Psoas muscle (tissue), 8 donors: ENCODE measurements around the gene EGLN2. TPM values are rescaled to one million over a fixed set of nuclear protein-coding genes. Genes with fewer than 3 reads are reported as not detected.
A peak's percentile ranks its signal among the peaks of the same experiment; 100 is the strongest.

Experiments
- ATAC-seq, 4 donors: fragments of 200-7000 bp; cut with Tn5 transposase; one replicate each; pipeline ENCODE4 v1.9.1; 2020; ENCODE audit warnings: moderate library complexity in 3 of 4, mild to moderate bottlenecking in 2 of 4
- DNase-seq, 2 donors: peaks; one replicate each; pipeline ENCODE4 v3.0.0-alpha.2; 2020
- H3K27ac ChIP-seq: fragments of 200-600 bp; one replicate; pipeline ENCODE4 v1.8.0; 2022
- H3K27me3 ChIP-seq, 3 donors: fragments of 200-600 bp in 1 of 3; one replicate each; pipeline versions ENCODE4 v1.6.1 to v1.8.0; 2013 to 2022; ENCODE audit warnings: low read length in 2 of 3, mild to moderate bottlenecking in 2 of 3, moderate library complexity in 1 of 3; ENCODE audit not compliant: insufficient read depth in 3 of 3
- H3K36me3 ChIP-seq, 2 donors: fragments of 200-600 bp in 1 of 2; one replicate each; pipeline versions ENCODE4 v1.6.1 to v1.8.0; 2013 to 2022; ENCODE audit warnings: low read depth in 1 of 2, mild to moderate bottlenecking in 1 of 2, moderate library complexity in 1 of 2; ENCODE audit not compliant: insufficient read depth in 1 of 2
- H3K4me1 ChIP-seq: fragments of 200-600 bp; one replicate; pipeline ENCODE4 v1.8.0; 2022
- H3K4me3 ChIP-seq: fragments of 200-600 bp; one replicate; pipeline ENCODE4 v1.8.0; 2022; ENCODE audit warnings: mild to moderate bottlenecking
- H3K9me3 ChIP-seq: fragments of 200-600 bp; one replicate; pipeline ENCODE4 v1.8.0; 2022
- CTCF ChIP-seq: fragments of 200-600 bp; IDR thresholded peaks from one replicate; pipeline ENCODE4 v1.8.0; 2022; ENCODE audit warnings: antibody characterized with exemption
- WGBS, 3 donors: extraction: QIAGEN DNeasy Blood & Tissue Kit; methylation state at CpG; one replicate each; pipeline versions ENCODE4 v1.1.6 to v1.1.7; 2013; 5-methylcytosine and 5-hydroxymethylcytosine counted together
- intact Hi-C, 2 donors: fragments of 100-400 bp; cut with DNase I; formaldehyde crosslinking; loops; one replicate each; pipeline versions ENCODE4 v1.11.0 to v1.14.2; 2022
- polyA plus RNA-seq, 3 donors: library from polyadenylated mRNA; stranded (reverse); fragments of 200-250 nt; gene quantifications; one replicate each; pipeline ENCODE4 v1.2.3, GENCODE V29; 2013
- total RNA-seq, 4 donors: library from RNA; stranded (reverse); fragmentation: NEBNext Ultra II Directional in 2 of 4; extraction: Animal tissue kit (Norgen Biotek cat#: 25700) in 2 of 4; gene quantifications; one replicate each; pipeline versions ENCODE4 v1.2.1 to v1.2.4, GENCODE V29; 2021 to 2023
- donor health status: healthy with polysubstance abuse.
- donor health status: DM: no; HTN: no; CAD: no; lungs with moderate emphysema.
- donor health status: Bipolar disorder and iron deficiency.
- donor health status: healthy.
- donor health status: DM: yes; HTN: yes; CAD: no.
- donor health status: DM: no; HTN: no; CAD: no.
- donor health status: DM: no; HTN: no; CAD: no.
- donor health status: DM: yes; HTN: yes; CAD: no.

The EGLN2 gene
- total and polyA plus RNA-seq, 7 donors, result 34.9 to 67.6 (median 42.9) TPM

DNA sequence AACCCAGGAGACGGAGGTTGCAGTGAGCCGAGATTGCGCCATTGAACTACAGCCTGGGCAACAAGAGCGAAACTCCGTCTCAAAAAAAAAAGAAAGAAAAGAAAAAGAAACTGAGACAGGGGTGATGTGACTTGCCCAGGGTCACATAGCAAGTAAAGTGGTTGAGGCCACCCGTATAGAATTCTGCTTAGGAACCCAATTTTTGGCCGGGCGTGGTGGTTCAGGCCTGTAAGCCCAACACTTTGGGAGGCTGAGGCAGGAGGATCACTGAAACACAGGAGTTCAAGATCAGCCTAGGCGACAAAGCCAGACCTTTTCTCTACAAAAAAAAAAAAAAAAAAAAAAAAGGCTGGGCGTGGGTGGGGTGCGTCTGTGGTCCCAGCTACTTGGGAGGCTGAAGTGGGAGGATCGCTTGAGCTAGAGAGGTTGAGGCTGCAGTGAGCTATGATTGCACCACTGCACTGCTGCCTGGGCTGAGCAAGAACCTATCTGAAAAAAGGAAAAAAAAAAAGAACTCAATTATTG lies 46.7 kb upstream of the EGLN2 start:
- TF ChIP-seq CTCF, result no peak
- Histone ChIP-seq H3K9me3 (no peaks in the 10 kb centered on the region), H3K36me3 (peaks cover 0 to 27% of the 10 kb centered on the region in 2 donors), H3K4me1 (peaks cover 19% of the 10 kb centered on the region), H3K27ac (peak overlapping the region; percentile 96), H3K4me3 (peak overlapping the region; percentile 84), H3K27me3 (no peaks in the 10 kb centered on the region)
- ATAC-seq, result no peak
- DNase-seq, result no peak
- 80 to 82% (median 81%) methylated on average over 12 of the region's 12 CpGs for WGBS, 3 donors
- intact Hi-C loops, result loop anchor here in 1 of 2 donors (2.0 to 5.0 kb wide), 3 partner anchors 24 to 45 kb away; partner anchors contain the start of genes COQ8B, EGLN2 and ITPKC

- Histone ChIP-seq H3K36me3 (peaks cover 0 to 51% of the 10 kb centered on the region in 2 donors), H3K27me3 (no peaks in the 10 kb centered on the region), H3K4me1 (peaks cover 15% of the 10 kb centered on the region), H3K4me3 (no peak overlapping the region), H3K27ac (no peak overlapping the region), H3K9me3 (no peaks in the 10 kb centered on the region)
- 80 to 87% (median 85%) methylated on average over 9 of the region's 9 CpGs for WGBS, 3 donors
- no peak for ATAC-seq
- no peak for TF ChIP-seq CTCF
- DNase-seq, result no peak
- intact Hi-C loops, result loop anchor here in 1 of 2 donors (5.0 kb wide), 2 partner anchors 37 to 43 kb away; partner anchors contain the start of genes COQ8B, EGLN2 and ITPKC
Measured at GRCh38 chr19:40754611-40755247, 44.3 kb upstream of the EGLN2 start.

DNA sequence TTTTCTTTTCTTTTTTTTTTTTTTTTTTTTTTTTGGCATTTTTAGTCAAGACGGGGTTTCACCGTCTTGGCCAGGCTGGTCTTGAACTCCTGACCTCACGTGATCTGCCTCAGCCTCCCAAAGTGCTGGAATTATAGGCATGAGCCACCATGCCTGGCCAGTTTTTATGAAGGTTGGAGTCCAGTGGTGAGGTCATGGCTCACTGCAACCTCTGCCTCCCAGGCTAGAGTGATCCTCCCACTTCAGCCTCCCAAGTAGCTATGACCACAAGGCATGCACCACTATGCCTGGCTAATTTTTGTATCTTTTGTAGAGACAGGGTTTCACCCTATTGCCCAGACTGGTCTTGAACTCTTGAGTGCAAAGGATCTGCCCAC lies 43.8 kb upstream of the EGLN2 start:
- TF ChIP-seq CTCF, result no peak
- DNase-seq (no peak), ATAC-seq (no peak)
- H3K36me3 ChIP-seq, result peaks cover 0 to 56% of the 10 kb centered on the region in 2 donors
- WGBS, 3 donors, result 88 to 97% (median 94%) methylated on average over 3 of the region's 3 CpGs
- peaks cover 15% of the 10 kb centered on the region for H3K4me1 ChIP-seq
- H3K27me3 ChIP-seq, result no peaks in the 10 kb centered on the region
- no peak overlapping the region for H3K4me3 ChIP-seq
- H3K27ac ChIP-seq, result no peak overlapping the region
- H3K9me3 ChIP-seq, result no peaks in the 10 kb centered on the region
- intact Hi-C loops, result no loop called here

GRCh38 chr19:40755791-40756190 lies 43.2 kb upstream of the EGLN2 start:
- Histone ChIP-seq H3K36me3 (peaks cover 0 to 62% of the 10 kb centered on the region in 2 donors), H3K27me3 (no peaks in the 10 kb centered on the region), H3K27ac (no peak overlapping the region), H3K4me1 (peaks cover 15% of the 10 kb centered on the region), H3K9me3 (no peaks in the 10 kb centered on the region), H3K4me3 (no peak overlapping the region)
- TF ChIP-seq CTCF, result no peak
- ATAC-seq (no peak), DNase-seq (no peak)
- 96 to 98% (median 98%) methylated on average over 8 of the region's 8 CpGs for WGBS, 3 donors
- intact Hi-C loops, result no loop called here
